PFSK-1 (cell line): Measurements from ENCODE around the gene FDXACB1.

ENCODE experiments used
- POLR2AphosphoS5 ChIP-seq: IDR thresholded peaks from 2 replicates; pipeline ENCODE4 v1.6.1; 2012; ENCODE audit warnings: low read depth, mild to moderate bottlenecking, control low read depth, low read length, moderate library complexity
- SIN3A ChIP-seq: IDR thresholded peaks from 2 replicates; pipeline ENCODE4 v1.6.1; 2012; ENCODE audit warnings: mild to moderate bottlenecking, low read length, moderate library complexity, borderline replicate concordance; ENCODE audit not compliant: insufficient read depth
- TF ChIP-seq, protein P1 (sequence below), 2 experiments: IDR thresholded peaks; 2 replicates each; pipeline versions ENCODE4 v1.6.1 to v1.8.0; 2011 to 2012; ENCODE audit warnings: low read depth in 2 of 2, low read length in 2 of 2, control low read depth in 1 of 2, inconsistent platforms in 1 of 2, mild to moderate bottlenecking in 1 of 2, moderate library complexity in 1 of 2; ENCODE audit not compliant: insufficient read depth in 1 of 2

DNA sequence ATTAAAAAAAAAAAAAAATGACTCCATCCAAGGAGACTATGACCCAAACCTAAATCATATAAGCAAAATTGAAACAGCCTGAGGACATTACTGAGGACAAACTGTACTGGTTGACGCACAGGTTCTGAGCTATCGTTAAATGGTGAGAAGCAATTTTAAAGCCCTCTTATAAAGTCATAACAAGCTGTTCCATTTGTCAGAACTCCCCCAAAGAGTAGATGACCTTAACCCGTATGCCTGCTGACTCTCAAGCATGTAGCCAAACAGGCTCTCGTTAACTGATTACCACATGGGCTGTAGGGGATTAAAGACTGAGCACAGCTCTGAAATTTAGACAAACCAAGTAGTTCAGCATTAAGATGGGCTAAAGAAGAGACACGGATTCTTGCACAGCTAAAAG, 30.4 kb upstream of the FDXACB1 start:
- TF ChIP-seq POLR2AphosphoS5 (no peak), SIN3A (no peak)
- TF ChIP-seq, protein P1, sequence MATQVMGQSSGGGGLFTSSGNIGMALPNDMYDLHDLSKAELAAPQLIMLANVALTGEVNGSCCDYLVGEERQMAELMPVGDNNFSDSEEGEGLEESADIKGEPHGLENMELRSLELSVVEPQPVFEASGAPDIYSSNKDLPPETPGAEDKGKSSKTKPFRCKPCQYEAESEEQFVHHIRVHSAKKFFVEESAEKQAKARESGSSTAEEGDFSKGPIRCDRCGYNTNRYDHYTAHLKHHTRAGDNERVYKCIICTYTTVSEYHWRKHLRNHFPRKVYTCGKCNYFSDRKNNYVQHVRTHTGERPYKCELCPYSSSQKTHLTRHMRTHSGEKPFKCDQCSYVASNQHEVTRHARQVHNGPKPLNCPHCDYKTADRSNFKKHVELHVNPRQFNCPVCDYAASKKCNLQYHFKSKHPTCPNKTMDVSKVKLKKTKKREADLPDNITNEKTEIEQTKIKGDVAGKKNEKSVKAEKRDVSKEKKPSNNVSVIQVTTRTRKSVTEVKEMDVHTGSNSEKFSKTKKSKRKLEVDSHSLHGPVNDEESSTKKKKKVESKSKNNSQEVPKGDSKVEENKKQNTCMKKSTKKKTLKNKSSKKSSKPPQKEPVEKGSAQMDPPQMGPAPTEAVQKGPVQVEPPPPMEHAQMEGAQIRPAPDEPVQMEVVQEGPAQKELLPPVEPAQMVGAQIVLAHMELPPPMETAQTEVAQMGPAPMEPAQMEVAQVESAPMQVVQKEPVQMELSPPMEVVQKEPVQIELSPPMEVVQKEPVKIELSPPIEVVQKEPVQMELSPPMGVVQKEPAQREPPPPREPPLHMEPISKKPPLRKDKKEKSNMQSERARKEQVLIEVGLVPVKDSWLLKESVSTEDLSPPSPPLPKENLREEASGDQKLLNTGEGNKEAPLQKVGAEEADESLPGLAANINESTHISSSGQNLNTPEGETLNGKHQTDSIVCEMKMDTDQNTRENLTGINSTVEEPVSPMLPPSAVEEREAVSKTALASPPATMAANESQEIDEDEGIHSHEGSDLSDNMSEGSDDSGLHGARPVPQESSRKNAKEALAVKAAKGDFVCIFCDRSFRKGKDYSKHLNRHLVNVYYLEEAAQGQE (IDR thresholded peaks at IDR 0.05; ENCODE audit: insufficient read depth in 1 of 2, low read depth in 2 of 2, low read length in 2 of 2): no peak
